SK-N-SH (cell line): Measurements from ENCODE around the gene LPP. TPM values are rescaled to one million over a fixed set of nuclear protein-coding genes. Genes with fewer than 3 reads are reported as not detected.

Experiments
- CTCF ChIA-PET: fragments of 300-600, 350-600 bp; formaldehyde crosslinking; extraction: SDS; loops from one replicate; lab custom pipeline; 2021; lab: Yijun Ruan, JAX
- POLR2A ChIA-PET: fragments of 350-600 bp; sonication (Branson Sonifier 250); formaldehyde crosslinking; extraction: SDS; loops from one replicate; lab custom pipeline; 2020; ENCODE audit warnings: antibody characterized with exemption, inconsistent platforms; lab: Yijun Ruan, JAX
- DNase-seq: peaks from one replicate; pipeline ENCODE4 v3.0.0; 2012
- H2AFZ ChIP-seq: fragments of 200-600 bp; sonication (generic); 2 replicates; pipeline ENCODE4 v1.8.1; 2016; ENCODE audit warnings: antibody characterized with exemption, mild to moderate bottlenecking, low read depth
- H3F3A ChIP-seq: fragments of 200-600 bp; sonication (generic); replicated peaks from 2 replicates; pipeline ENCODE3; 2016; ENCODE audit warnings: antibody characterized with exemption, mild to moderate bottlenecking; ENCODE audit not compliant: insufficient read depth
- H3K27ac ChIP-seq, 2 experiments: fragments of 200-500 bp in 1 of 2; fragments of 200-600 bp in 1 of 2; sonication (Bioruptor generic) in 1 of 2; sonication (generic), shearing (Covaris generic) in 1 of 2; 2 replicates each; pipeline versions ENCODE4 v1.5.1 to v1.6.1; 2014 to 2016; ENCODE audit warnings: low read depth in 2 of 2, inconsistent platforms in 1 of 2, low read length in 1 of 2, mild to moderate bottlenecking in 1 of 2, mixed read lengths in 1 of 2
- H3K27me3 ChIP-seq: fragments of 200-600 bp; sonication (generic), shearing (Covaris generic); 2 replicates; pipeline ENCODE4 v1.6.1; 2016; ENCODE audit warnings: mixed run types; ENCODE audit not compliant: insufficient read depth
- H3K36me3 ChIP-seq, 2 experiments: fragments of 200-500 bp in 1 of 2; fragments of 200-600 bp in 1 of 2; sonication (Bioruptor generic) in 1 of 2; sonication (generic) in 1 of 2; replicated peaks in 1 of 2; 2 replicates each; pipeline versions ENCODE3 to v1.5.1; 2014 to 2016; ENCODE audit warnings: low read length in 1 of 2, mild to moderate bottlenecking in 1 of 2; ENCODE audit not compliant: insufficient read depth in 2 of 2, control insufficient read depth in 1 of 2
- H3K4me1 ChIP-seq, 2 experiments: fragments of 200-500 bp in 1 of 2; fragments of 200-600 bp in 1 of 2; sonication (Bioruptor generic) in 1 of 2; sonication (generic), shearing (Covaris generic) in 1 of 2; 2 replicates each; pipeline versions ENCODE4 v1.5.1 to v1.6.1; 2014 to 2016; ENCODE audit warnings: low read depth in 1 of 2, low read length in 1 of 2, mixed run types in 1 of 2; ENCODE audit not compliant: insufficient read depth in 2 of 2, control insufficient read depth in 1 of 2
- H3K4me2 ChIP-seq: fragments of 200-600 bp; sonication (generic), shearing (Covaris generic); 2 replicates; pipeline ENCODE4 v1.6.1; 2017; ENCODE audit warnings: mixed run types
- H3K4me3 ChIP-seq, 2 experiments: fragments of 200-500 bp in 1 of 2; fragments of 200-600 bp in 1 of 2; sonication (Bioruptor generic) in 1 of 2; sonication (generic), shearing (Covaris generic) in 1 of 2; 2 replicates each; pipeline versions ENCODE4 v1.5.1 to v1.8.1; 2014 to 2016; ENCODE audit warnings: low read depth in 2 of 2, inconsistent platforms in 1 of 2, low read length in 1 of 2, mild to moderate bottlenecking in 1 of 2, mixed read lengths in 1 of 2, moderate library complexity in 1 of 2
- H3K79me2 ChIP-seq: fragments of 200-600 bp; sonication (generic); 2 replicates; pipeline ENCODE4 v1.8.1; 2017; ENCODE audit warnings: mild to moderate bottlenecking; ENCODE audit not compliant: insufficient read depth
- H3K9ac ChIP-seq: fragments of 200-600 bp; sonication (generic); 2 replicates; pipeline ENCODE4 v1.6.1; 2017; ENCODE audit warnings: mixed run types
- H3K9me2 ChIP-seq: fragments of 200-600 bp; sonication (generic); 2 replicates; pipeline ENCODE4 v1.6.1; 2017; ENCODE audit warnings: mixed run types
- H3K9me3 ChIP-seq: fragments of 200-600 bp; sonication (generic); 2 replicates; pipeline ENCODE4 v1.6.1; 2017; ENCODE audit warnings: mixed run types, mild to moderate bottlenecking, moderate library complexity
- H4K20me1 ChIP-seq: fragments of 200-600 bp; sonication (generic); 2 replicates; pipeline ENCODE4 v1.6.1; 2017; ENCODE audit warnings: mild to moderate bottlenecking, mixed run types; ENCODE audit not compliant: insufficient read depth
- CHD2 ChIP-seq: fragments of 150-350 bp; IDR thresholded peaks from 2 replicates; pipeline ENCODE4 v1.6.1; 2018; ENCODE audit warnings: low read length; ENCODE audit not compliant: partially characterized antibody
- FOXJ3 ChIP-seq: sonication (generic); formaldehyde crosslinking; IDR thresholded peaks from 2 replicates; pipeline ENCODE4 v1.5.1; 2020; ENCODE audit warnings: mild to moderate bottlenecking, missing genetic modification reagents
- FOXM1 ChIP-seq: IDR thresholded peaks from 2 replicates; pipeline ENCODE4 v1.4.0; 2012; ENCODE audit warnings: low read depth, mild to moderate bottlenecking
- JUND ChIP-seq: IDR thresholded peaks from 2 replicates; pipeline ENCODE4 v1.4.0; 2012
- MEF2A ChIP-seq: IDR thresholded peaks from 2 replicates; pipeline ENCODE4 v1.4.0; 2012; ENCODE audit warnings: low read depth, borderline replicate concordance
- MXI1 ChIP-seq: IDR thresholded peaks from 2 replicates; pipeline ENCODE4 v1.6.1; 2012; ENCODE audit warnings: mild to moderate bottlenecking, low read depth, low read length, improper control_type of control experiment
- NFIC ChIP-seq: IDR thresholded peaks from 2 replicates; pipeline ENCODE4 v1.4.0; 2012; ENCODE audit warnings: borderline replicate concordance
- NRF1 ChIP-seq: IDR thresholded peaks from 2 replicates; pipeline ENCODE4 v1.6.1; 2012; ENCODE audit warnings: low read depth, mild to moderate bottlenecking, low read length
- POLR2AphosphoS5 ChIP-seq: IDR thresholded peaks from 2 replicates; pipeline ENCODE4 v1.6.1; 2012; ENCODE audit warnings: low read depth, low read length
- RAD21 ChIP-seq: IDR thresholded peaks from 2 replicates; pipeline ENCODE4 v1.6.1; 2012; ENCODE audit warnings: mild to moderate bottlenecking, low read length
- RCOR1 ChIP-seq: fragments of 150-350 bp; IDR thresholded peaks from 2 replicates; pipeline ENCODE4 v1.6.1; 2017; ENCODE audit warnings: antibody characterized with exemption, low read length
- SIN3A ChIP-seq: IDR thresholded peaks from 2 replicates; pipeline ENCODE4 v1.6.1; 2012; ENCODE audit warnings: low read depth, mild to moderate bottlenecking, low read length, moderate library complexity, borderline replicate concordance
- SMC3 ChIP-seq: IDR thresholded peaks from 2 replicates; pipeline ENCODE4 v1.6.1; 2012; ENCODE audit warnings: low read depth, low read length, improper control_type of control experiment
- TAF1 ChIP-seq: IDR thresholded peaks from 2 replicates; pipeline ENCODE4 v1.6.1; 2012; ENCODE audit warnings: low read depth, mild to moderate bottlenecking, low read length, moderate library complexity, borderline replicate concordance
- TCF12 ChIP-seq: IDR thresholded peaks from 2 replicates; pipeline ENCODE4 v1.4.0; 2012
- TEAD4 ChIP-seq: IDR thresholded peaks from 2 replicates; pipeline ENCODE4 v1.4.0; 2012; ENCODE audit warnings: mild to moderate bottlenecking, borderline replicate concordance; ENCODE audit not compliant: insufficient read depth
- WGBS: methylation state at CpG from one replicate; pipeline ENCODE4 v1.1.6; 2017; ENCODE audit warnings: low lambda C conversion rate; 5-methylcytosine and 5-hydroxymethylcytosine counted together
- polyA plus RNA-seq, 3 experiments: library from polyadenylated mRNA; depleted of rRNA; stranded (reverse); fragments of >200 nt; gene quantifications; 2 replicates each; pipeline ENCODE4 v1.2.3, GENCODE V29; 2012
- TF ChIP-seq, protein P1 (sequence below): IDR thresholded peaks from 2 replicates; pipeline ENCODE4 v1.4.0; 2012; ENCODE audit warnings: low read depth, borderline replicate concordance
- TF ChIP-seq, protein P2 (sequence below): IDR thresholded peaks from 2 replicates; pipeline ENCODE4 v1.6.1; 2012; ENCODE audit warnings: mild to moderate bottlenecking, low read depth, low read length, moderate library complexity
- TF ChIP-seq, protein P3 (sequence below): IDR thresholded peaks from 2 replicates; pipeline ENCODE4 v1.4.0; 2012; ENCODE audit warnings: low read depth, borderline replicate concordance
- TF ChIP-seq, protein P4 (sequence below): IDR thresholded peaks from 2 replicates; pipeline ENCODE4; 2012

Gene LPP
- polyA plus RNA-seq, 1 of the 3 experiments (the other 2 are of a cell fraction), result 6.6 TPM

DNA sequence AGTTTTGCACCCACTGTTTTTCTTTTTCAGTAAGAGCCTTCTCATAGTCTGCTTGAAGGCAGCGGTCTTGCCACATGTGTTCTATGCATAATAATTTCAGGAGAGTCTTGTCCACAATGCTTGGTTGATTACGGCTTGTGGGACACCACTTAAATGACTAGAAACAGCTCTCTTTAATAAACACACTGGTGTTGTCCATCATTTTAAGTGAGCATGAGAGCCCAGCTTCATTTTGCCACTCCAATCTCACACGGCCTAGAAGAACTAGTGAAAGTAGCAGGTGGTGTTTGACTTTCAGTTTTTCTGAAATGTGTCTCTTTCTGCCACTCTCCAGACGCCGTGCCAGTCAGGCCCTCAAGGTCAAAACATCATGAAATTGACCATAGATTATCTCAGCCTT lies 292.1 kb downstream of the LPP start:
- Histone ChIP-seq H3K9ac (no peak overlapping the region), H3K4me1 (peaks cover 0 to 7% of the 10 kb centered on the region in 2 experiments; a peak in 1 of 4 replicates), H3K9me3 (no peaks in the 10 kb centered on the region), H3K27me3 (no peaks in the 10 kb centered on the region), H3K4me3 (no peak overlapping the region), H3K4me2 (no peak overlapping the region), H4K20me1 (no peaks in the 10 kb centered on the region), H3F3A (no peaks in the 10 kb centered on the region), H3K9me2 (no peaks in the 10 kb centered on the region), H3K36me3 (peaks cover 0 to 20% of the 10 kb centered on the region in 2 experiments), H2AFZ (no peak overlapping the region), H3K27ac (no peak overlapping the region), H3K79me2 (peaks cover 35% of the 10 kb centered on the region)
- TF ChIP-seq, protein P1, sequence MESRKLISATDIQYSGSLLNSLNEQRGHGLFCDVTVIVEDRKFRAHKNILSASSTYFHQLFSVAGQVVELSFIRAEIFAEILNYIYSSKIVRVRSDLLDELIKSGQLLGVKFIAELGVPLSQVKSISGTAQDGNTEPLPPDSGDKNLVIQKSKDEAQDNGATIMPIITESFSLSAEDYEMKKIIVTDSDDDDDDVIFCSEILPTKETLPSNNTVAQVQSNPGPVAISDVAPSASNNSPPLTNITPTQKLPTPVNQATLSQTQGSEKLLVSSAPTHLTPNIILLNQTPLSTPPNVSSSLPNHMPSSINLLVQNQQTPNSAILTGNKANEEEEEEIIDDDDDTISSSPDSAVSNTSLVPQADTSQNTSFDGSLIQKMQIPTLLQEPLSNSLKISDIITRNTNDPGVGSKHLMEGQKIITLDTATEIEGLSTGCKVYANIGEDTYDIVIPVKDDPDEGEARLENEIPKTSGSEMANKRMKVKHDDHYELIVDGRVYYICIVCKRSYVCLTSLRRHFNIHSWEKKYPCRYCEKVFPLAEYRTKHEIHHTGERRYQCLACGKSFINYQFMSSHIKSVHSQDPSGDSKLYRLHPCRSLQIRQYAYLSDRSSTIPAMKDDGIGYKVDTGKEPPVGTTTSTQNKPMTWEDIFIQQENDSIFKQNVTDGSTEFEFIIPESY, result no peak
- TF ChIP-seq CHD2 (no peak), FOXJ3 (CRISPR knock-in tag) (no peak), RCOR1 (no peak), FOXM1 (no peak), RAD21 (no peak), TCF12 (no peak), MEF2A (no peak), NFIC (no peak), TEAD4 (no peak), TAF1 (no peak), SMC3 (no peak), MXI1 (no peak), POLR2AphosphoS5 (no peak), JUND (no peak), NRF1 (no peak), SIN3A (no peak)
- TF ChIP-seq, protein P2, sequence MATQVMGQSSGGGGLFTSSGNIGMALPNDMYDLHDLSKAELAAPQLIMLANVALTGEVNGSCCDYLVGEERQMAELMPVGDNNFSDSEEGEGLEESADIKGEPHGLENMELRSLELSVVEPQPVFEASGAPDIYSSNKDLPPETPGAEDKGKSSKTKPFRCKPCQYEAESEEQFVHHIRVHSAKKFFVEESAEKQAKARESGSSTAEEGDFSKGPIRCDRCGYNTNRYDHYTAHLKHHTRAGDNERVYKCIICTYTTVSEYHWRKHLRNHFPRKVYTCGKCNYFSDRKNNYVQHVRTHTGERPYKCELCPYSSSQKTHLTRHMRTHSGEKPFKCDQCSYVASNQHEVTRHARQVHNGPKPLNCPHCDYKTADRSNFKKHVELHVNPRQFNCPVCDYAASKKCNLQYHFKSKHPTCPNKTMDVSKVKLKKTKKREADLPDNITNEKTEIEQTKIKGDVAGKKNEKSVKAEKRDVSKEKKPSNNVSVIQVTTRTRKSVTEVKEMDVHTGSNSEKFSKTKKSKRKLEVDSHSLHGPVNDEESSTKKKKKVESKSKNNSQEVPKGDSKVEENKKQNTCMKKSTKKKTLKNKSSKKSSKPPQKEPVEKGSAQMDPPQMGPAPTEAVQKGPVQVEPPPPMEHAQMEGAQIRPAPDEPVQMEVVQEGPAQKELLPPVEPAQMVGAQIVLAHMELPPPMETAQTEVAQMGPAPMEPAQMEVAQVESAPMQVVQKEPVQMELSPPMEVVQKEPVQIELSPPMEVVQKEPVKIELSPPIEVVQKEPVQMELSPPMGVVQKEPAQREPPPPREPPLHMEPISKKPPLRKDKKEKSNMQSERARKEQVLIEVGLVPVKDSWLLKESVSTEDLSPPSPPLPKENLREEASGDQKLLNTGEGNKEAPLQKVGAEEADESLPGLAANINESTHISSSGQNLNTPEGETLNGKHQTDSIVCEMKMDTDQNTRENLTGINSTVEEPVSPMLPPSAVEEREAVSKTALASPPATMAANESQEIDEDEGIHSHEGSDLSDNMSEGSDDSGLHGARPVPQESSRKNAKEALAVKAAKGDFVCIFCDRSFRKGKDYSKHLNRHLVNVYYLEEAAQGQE, result no peak
- TF ChIP-seq, protein P3, sequence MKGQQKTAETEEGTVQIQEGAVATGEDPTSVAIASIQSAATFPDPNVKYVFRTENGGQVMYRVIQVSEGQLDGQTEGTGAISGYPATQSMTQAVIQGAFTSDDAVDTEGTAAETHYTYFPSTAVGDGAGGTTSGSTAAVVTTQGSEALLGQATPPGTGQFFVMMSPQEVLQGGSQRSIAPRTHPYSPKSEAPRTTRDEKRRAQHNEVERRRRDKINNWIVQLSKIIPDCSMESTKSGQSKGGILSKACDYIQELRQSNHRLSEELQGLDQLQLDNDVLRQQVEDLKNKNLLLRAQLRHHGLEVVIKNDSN, result no peak
- TF ChIP-seq, protein P4, sequence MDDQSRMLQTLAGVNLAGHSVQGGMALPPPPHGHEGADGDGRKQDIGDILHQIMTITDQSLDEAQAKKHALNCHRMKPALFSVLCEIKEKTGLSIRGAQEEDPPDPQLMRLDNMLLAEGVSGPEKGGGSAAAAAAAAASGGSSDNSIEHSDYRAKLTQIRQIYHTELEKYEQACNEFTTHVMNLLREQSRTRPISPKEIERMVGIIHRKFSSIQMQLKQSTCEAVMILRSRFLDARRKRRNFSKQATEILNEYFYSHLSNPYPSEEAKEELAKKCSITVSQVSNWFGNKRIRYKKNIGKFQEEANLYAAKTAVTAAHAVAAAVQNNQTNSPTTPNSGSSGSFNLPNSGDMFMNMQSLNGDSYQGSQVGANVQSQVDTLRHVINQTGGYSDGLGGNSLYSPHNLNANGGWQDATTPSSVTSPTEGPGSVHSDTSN, result no peak
- DNase-seq, result no peak
- POLR2A ChIA-PET, result no interaction called here
- WGBS, result 73% methylated on average over 5 of the region's 5 CpGs
- CTCF ChIA-PET, result no interaction called here
